Gastrocnemius medialis (tissue), 4 donors: Measurements from ENCODE around the gene RXRG. TPM values are rescaled to one million over a fixed set of nuclear protein-coding genes. Genes with fewer than 3 reads are reported as not detected.

Experiments used
- ATAC-seq, 2 donors: fragments of 150-250 bp; one replicate each; pipeline ENCODE4 v1.9.1; 2016
- DNase-seq, 2 donors: peaks; one replicate each; pipeline ENCODE4 v3.0.0-alpha.2; 2019
- H3K27ac ChIP-seq, 4 donors: fragments of 200-600 bp; sonication (generic); 1 replicate in 1 of 4; 2 replicates in 3 of 4; pipeline ENCODE4 v1.5.1; 2016 to 2018; ENCODE audit warnings: mild to moderate bottlenecking in 2 of 4, moderate library complexity in 1 of 4
- H3K27me3 ChIP-seq, 3 donors: fragments of 200-600 bp; sonication (generic) in 2 of 3; 1 replicate in 1 of 3; 2 replicates in 2 of 3; pipeline versions ENCODE4 v1.5.1 to v1.6.0; 2016 to 2019; ENCODE audit warnings: mild to moderate bottlenecking in 1 of 3, moderate library complexity in 1 of 3
- H3K36me3 ChIP-seq, 2 donors: fragments of 200-600 bp; sonication (generic) in 1 of 2; one replicate each; pipeline ENCODE4 v1.5.1; 2017 to 2018
- H3K4me1 ChIP-seq, 2 donors: fragments of 200-600 bp; sonication (generic) in 1 of 2; one replicate each; pipeline ENCODE4 v1.5.1; 2016 to 2017; ENCODE audit warnings: mild to moderate bottlenecking in 2 of 2
- H3K4me3 ChIP-seq, 4 donors: fragments of 200-600 bp; sonication (generic) in 3 of 4; 1 replicate in 1 of 4; 2 replicates in 3 of 4; pipeline ENCODE4 v1.5.1; 2016 to 2019; ENCODE audit warnings: mild to moderate bottlenecking in 2 of 4
- H3K9me3 ChIP-seq, 3 donors: fragments of 200-600 bp; sonication (generic) in 2 of 3; 1 replicate in 1 of 3; 2 replicates in 2 of 3; pipeline ENCODE4 v1.5.1; 2016 to 2019
- CTCF ChIP-seq, 5 experiments: fragments of 450-650 bp in 3 of 5; fragments of 200-600 bp in 2 of 5; sonication (generic) in 2 of 5; IDR thresholded peaks in 4 of 5; conservative IDR thresholded peaks in 1 of 5; 1 replicate in 4 of 5; 2 replicates in 1 of 5; pipeline ENCODE4 v1.5.1; 2016 to 2019; ENCODE audit warnings: antibody characterized with exemption in 5 of 5, mild to moderate bottlenecking in 3 of 5, moderate library complexity in 3 of 5
- POLR2A ChIP-seq, 2 donors: fragments of 450-650 bp; IDR thresholded peaks; one replicate each; pipeline ENCODE4 v1.6.1; 2017; ENCODE audit warnings: antibody characterized with exemption in 2 of 2, mild to moderate bottlenecking in 2 of 2, moderate library complexity in 2 of 2
- in situ Hi-C, 4 donors: fragments of 200-750 bp; cut with MboI; loops; one replicate each; pipeline versions ENCODE4 v1.15.0 to v1.8.0; 2017; ENCODE audit warnings: low sequenced_read_pairs in 4 of 4
- intact Hi-C: fragments of 100-400 bp; cut with DNase I; formaldehyde crosslinking; loops from one replicate; pipeline ENCODE4 v1.15.1; 2023; ENCODE audit warnings: low total_unique reads
- total RNA-seq, 4 donors: library from RNA; depleted of rRNA; stranded (reverse); fragments of >200 nt; gene quantifications; one replicate each; pipeline versions ENCODE4 v1.1.0 to v1.2.3, GENCODE V29; 2016

The RXRG gene
- total RNA-seq, 4 donors from 2014 or later, result 4.2 to 15.9 (median 6.0) TPM

GRCh38 chr1:165369255-165369848, 75.6 kb downstream of the RXRG start:
- peak in 1 of 2 donors; percentile 30 for DNase-seq
- Histone ChIP-seq H3K9me3 (no peaks in the 10 kb centered on the region), H3K27ac (no peak overlapping the region), H3K4me3 (no peak overlapping the region), H3K4me1 (peaks cover 6 to 11% of the 10 kb centered on the region in 2 donors), H3K36me3 (no peaks in the 10 kb centered on the region), H3K27me3 (no peaks in the 10 kb centered on the region)
- intact Hi-C loops, result loop anchor here (1.0 to 10.0 kb wide), 3 partner anchors 75 to 225 kb away; partner anchors contain the start of gene RXRG
- no peak for ATAC-seq
- peak; percentile 73 to 94 (median 80) for TF ChIP-seq CTCF (IDR thresholded peaks at IDR 0.05 in 4 of 5, conservative IDR thresholded peaks at IDR 0.05 in 1 of 5)
- no peak for TF ChIP-seq POLR2A (IDR thresholded peaks at IDR 0.05)
- in situ Hi-C loops, result loop anchor here in 3 of 4 donors (5.0 to 10.0 kb wide), 4 partner anchors 105 to 225 kb away; no protein-coding TSS in a partner anchor

GRCh38 chr1:165367375-165367993, 77.4 kb downstream of the RXRG start:
- peak in 1 of 2 donors; percentile 28 for ATAC-seq
- in situ Hi-C loops (loop anchor here in 3 of 4 donors (5.0 to 10.0 kb wide), 4 partner anchors 103 to 223 kb away; no protein-coding TSS in a partner anchor), intact Hi-C loops (loop anchor here (10.0 kb wide), 1 partner anchor 77 kb away; the partner anchor contains the start of gene RXRG)

GRCh38 chr1:165365341-165365740, 79.6 kb downstream of the RXRG start:
- in situ Hi-C loops (loop anchor here in 3 of 4 donors (5.0 to 10.0 kb wide), 4 partner anchors 101 to 221 kb away; no protein-coding TSS in a partner anchor), intact Hi-C loops (loop anchor here (10.0 kb wide), 1 partner anchor 79 kb away; the partner anchor contains the start of gene RXRG)
- Histone ChIP-seq H3K27ac (peak overlapping the region; percentile 26 to 61 (median 56)), H3K9me3 (no peaks in the 10 kb centered on the region), H3K4me1 (peaks cover 6 to 13% of the 10 kb centered on the region in 2 donors), H3K4me3 (no peak overlapping the region), H3K36me3 (no peaks in the 10 kb centered on the region), H3K27me3 (no peaks in the 10 kb centered on the region)
- DNase-seq, result no peak
- peak in 1 of 2 donors; percentile 3 for ATAC-seq
- TF ChIP-seq POLR2A (IDR thresholded peaks at IDR 0.05) (no peak), CTCF (IDR thresholded peaks at IDR 0.05 in 4 of 5, conservative IDR thresholded peaks at IDR 0.05 in 1 of 5) (no peak)

More at GRCh38 chr1:165367375-165367993, 77.4 kb downstream of the RXRG start:
- peak; percentile 45 to 80 for DNase-seq
- Histone ChIP-seq H3K4me1 (peaks cover 6 to 13% of the 10 kb centered on the region in 2 donors), H3K27me3 (no peaks in the 10 kb centered on the region), H3K4me3 (no peak overlapping the region), H3K36me3 (no peaks in the 10 kb centered on the region), H3K27ac (no peak overlapping the region), H3K9me3 (no peaks in the 10 kb centered on the region)
- no peak for TF ChIP-seq POLR2A (IDR thresholded peaks at IDR 0.05)
- peak; percentile 82 to 97 (median 89) for TF ChIP-seq CTCF (IDR thresholded peaks at IDR 0.05 in 4 of 5, conservative IDR thresholded peaks at IDR 0.05 in 1 of 5)

- no peaks in the 10 kb centered on the region for H3K27me3 ChIP-seq
- in situ Hi-C loops, result loop anchor here in 3 of 4 donors (5.0 to 10.0 kb wide), 4 partner anchors 100 to 220 kb away; no protein-coding TSS in a partner anchor
- H3K27ac ChIP-seq, result peak overlapping the region; percentile 26 to 61 (median 56)
These were observed 80.3 kb downstream of the RXRG start for GRCh38 chr1:165364568-165365133.

More at GRCh38 chr1:165364568-165365133, 80.3 kb downstream of the RXRG start:
- Histone ChIP-seq H3K4me1 (peaks cover 6 to 13% of the 10 kb centered on the region in 2 donors), H3K4me3 (no peak overlapping the region), H3K9me3 (no peaks in the 10 kb centered on the region), H3K36me3 (no peaks in the 10 kb centered on the region)
- TF ChIP-seq CTCF (IDR thresholded peaks at IDR 0.05 in 4 of 5, conservative IDR thresholded peaks at IDR 0.05 in 1 of 5), result no peak
- TF ChIP-seq POLR2A (IDR thresholded peaks at IDR 0.05), result no peak
- ATAC-seq (peak; percentile 95 to 97), DNase-seq (peak; percentile 87 to 90)
- intact Hi-C loops, result loop anchor here (1.0 to 10.0 kb wide), 2 partner anchors 80 to 223 kb away; partner anchors contain the start of gene RXRG
